Limb (tissue), 2 donors: ENCODE data around the gene EML2.

Experiments
- DNase-seq, 2 donors: peaks; one replicate each; pipeline ENCODE4 v3.0.0-alpha.2; 2016; ENCODE audit errors: extremely low spot score in 2 of 2

EML2 gene

DNA sequence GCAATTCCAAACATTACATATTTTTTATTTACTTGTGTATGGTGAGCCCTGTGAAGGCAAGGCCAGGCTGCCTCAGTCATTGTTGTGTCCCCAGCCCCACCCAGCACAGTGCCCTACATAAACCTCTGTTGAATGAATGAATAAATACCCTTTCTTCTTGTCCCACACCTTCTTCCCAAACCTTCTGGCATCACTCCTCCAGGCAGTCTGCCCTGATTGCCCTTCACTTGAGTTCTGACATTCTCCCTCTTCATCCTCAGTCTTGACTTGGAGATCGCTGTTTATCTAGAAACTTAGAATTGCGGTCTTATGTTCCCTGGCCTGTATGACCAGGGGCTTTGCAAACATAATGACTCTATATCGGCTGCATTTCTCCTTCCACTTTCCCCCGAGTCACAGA is 49.4 kb downstream of the EML2 start:
- no peak for DNase-seq

DNA sequence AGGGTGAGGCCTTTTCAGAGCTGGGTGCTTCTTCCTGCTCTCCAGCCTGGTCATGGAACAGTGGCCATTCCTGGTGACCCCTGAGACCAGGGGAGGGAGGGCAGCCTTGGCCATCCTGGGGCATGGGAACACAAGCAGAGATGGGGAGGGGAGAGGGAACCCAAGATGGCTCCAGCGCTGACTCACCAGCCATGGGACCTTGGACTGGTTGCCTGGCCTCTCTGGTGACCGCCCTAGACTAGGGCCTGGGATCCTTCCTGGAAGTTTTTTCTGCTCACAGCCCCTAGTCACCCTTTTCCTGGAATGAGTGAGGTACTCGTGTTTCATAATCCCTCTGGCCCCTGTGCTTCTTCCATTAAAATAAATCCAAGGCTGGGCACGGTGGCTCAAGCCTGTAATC is 51.3 kb downstream of the EML2 start:
- DNase-seq: no peak

DNA sequence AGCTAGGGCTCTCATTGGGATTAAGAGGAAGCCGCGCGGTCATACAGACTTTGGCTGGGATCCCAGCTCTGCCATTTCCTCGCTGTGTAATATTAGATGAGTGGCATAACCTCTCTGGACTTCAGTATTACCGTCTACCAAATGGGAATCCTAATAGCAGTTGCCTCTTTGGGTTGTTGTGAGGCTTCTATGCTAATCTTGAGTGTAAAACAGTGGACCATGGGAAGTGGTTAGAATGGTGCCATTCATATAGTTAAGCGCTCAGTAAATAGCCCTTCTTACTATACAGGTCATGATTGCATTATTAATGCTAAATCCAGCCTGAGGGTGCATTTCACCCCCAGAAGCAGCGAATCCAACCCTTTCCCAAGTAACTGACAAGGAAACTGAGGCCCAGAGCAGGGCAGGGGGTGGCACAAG is 54.0 kb downstream of the EML2 start:
- no peak for DNase-seq

DNA sequence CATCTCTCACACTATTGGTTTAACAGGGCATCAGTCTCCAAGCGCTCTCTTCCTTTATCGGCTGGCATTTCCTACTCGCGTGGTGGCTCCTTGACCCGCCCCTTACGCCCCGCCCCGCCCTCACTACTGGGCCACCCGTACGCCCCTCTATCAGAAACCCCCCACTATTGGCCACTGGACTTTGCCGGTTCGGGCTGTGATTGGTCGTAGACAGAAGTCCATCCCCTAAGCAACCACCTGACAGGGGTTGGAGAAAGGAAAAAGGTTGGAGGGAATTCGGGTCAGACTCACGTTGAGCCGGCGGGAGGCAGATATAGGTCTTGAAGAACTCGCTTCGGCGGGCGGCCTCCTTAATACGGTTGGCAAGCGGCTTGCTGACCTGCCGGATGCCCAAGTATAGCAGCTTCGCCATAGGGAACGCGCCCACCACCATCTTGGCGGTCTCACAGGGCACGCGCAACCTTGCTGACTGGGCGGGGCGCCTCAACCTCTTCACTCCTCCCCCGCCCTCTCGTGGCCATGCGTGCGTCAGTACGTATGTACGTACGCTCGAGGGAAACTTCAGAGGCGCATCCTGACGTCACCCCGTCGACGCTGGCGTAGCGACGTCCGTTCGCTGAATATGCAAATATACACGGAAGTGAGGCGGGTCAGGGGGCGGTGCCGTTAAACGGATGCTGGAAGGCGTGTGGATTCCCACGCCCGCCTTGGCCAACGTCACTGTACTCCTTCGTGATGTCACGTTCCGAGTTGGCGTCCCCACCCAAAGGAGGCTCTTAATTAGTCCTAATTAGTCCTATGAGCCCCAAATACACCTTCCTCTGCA is 54.7 kb downstream of the EML2 start, which contains the start of gene OPA3:
Gene OPA3 (minus strand): TSS at position 471 of the 826 bp plus-strand sequence. CDS start 38 bp downstream, at position 433.
- peak; percentile 99 to 100 for DNase-seq

DNA sequence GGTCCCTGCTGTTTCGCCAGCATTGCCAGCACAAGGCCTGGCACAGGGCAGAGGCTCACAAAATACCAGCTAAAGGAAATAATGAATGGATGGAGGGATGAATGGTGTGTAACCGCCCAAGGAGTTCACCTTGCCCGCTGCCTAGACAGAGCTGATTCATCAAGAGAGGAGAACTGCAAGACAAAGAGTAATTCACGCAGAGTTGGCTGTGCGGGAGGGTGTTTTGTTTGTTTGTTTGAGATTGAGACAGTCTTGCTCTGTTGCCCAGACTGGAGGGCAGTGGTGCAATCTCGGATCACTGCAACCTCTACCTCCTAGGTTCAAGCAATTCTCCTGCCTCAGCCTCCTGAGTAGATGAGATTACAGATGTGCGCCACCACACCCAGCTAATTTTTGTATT is 57.6 kb downstream of the EML2 start:
- no peak for DNase-seq

DNA sequence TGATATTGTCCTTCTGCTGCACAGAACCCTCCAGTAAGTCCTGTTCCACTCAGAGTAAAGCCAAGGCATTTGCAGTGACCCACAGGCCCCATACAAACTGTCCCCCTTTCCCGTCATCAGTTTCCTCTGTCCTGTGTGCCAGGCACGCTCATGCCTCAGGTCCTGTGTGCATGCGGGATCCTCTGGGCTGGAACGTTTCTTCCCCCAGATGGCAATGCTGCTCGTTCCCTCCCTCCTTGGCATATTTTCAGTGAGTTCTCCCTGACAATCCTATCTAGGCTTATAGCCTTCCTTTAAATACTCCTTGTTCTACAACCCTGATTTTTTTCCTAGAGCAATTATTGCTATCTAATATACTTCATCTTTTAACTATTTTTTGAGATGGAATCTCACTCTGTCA is 60.3 kb downstream of the EML2 start:
- DNase-seq: no peak

DNA sequence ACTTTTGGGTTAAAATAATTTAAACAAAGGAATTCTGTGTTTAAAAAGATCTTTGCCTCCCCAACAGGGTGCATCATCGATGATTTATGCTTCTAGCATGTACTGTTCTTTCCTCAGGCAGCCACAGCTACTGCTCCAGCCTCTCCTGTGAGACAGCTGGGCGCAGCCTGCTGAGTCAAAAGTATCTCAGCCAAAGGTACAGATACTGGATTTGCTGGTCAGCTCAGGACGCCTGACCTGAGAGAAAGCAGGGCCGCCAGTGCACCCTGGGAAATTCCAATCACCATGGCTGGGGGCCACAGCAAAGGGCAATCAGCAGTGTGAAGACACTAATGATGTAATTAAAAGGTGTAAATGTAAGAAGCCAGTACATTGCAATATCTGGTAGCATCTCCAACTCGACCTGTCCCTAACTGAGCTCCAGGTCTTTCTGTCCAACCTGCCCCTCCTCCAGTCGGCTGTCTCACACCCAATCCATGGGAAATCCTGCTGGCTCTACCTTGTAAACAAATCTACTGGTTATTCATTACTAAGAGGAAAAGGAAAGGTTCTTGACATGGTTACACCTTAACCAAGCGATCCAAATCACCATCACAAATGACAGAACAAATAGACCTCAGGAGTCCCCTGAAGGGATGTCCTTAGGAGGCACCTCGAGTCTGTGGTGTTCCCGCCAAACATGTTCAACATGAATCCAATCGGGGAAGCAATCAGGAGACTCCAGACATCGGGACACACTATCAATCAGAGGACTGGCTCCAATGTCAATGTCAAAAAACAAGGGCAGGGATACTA is 61.9 kb downstream of the EML2 start:
- DNase-seq: no peak

DNA sequence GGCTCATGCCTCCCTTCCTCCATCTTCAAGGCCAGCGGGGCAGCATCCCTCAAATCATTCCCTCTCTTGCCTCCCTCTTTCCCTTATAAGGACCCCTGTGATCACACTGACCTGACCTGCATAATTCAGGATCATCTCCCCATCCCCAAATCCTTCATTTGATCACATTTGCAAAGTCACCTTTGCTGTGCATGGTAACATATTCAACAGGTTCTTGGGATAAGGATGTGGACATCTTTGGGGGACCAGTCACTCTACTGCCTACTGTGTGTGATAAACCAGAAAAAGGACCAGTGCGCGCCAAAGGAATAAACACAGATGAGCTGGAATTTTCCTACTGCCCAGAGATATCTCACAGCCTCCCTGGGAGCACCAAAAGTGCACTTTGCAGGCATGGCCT is 62.5 kb downstream of the EML2 start:
- no peak for DNase-seq

DNA sequence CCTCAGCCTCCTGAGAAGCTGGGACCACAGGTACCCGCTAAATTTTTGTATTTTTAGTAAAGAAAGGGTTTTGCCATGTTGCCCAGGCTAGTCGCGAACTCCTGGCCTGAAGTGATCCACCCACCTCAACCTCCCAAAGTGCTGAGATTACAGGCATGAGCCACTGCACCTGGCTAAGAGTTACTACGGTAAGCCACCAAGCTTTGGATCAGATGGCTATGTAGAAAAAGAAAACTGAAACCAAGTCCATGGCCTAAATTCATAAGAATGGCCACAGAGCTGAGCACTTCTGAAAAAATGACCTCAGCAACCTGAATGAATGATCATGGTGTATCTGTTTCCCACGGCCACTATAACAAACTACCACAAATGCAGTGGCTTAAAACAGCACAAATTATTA is 64.0 kb downstream of the EML2 start:
- no peak for DNase-seq

DNA sequence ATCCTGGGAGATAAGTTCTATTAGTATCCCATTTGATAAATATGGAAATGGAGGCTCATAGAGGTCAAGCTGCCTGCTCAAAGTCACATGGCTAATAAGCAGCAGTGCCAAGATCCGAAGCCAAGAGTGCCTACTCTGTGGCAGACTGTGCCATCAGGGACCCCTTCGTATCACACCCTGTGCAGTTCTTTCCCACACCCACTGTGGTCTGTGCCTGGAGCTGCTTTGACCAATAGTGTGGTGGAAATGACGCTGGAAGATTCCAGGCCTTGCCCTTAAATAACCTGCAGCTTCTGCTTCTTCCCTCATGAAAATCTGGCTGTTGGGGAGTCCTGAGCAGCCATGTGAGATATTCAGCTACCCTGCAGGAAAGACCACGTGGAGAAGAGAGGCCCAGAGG is 64.7 kb downstream of the EML2 start:
- DNase-seq: no peak

DNA sequence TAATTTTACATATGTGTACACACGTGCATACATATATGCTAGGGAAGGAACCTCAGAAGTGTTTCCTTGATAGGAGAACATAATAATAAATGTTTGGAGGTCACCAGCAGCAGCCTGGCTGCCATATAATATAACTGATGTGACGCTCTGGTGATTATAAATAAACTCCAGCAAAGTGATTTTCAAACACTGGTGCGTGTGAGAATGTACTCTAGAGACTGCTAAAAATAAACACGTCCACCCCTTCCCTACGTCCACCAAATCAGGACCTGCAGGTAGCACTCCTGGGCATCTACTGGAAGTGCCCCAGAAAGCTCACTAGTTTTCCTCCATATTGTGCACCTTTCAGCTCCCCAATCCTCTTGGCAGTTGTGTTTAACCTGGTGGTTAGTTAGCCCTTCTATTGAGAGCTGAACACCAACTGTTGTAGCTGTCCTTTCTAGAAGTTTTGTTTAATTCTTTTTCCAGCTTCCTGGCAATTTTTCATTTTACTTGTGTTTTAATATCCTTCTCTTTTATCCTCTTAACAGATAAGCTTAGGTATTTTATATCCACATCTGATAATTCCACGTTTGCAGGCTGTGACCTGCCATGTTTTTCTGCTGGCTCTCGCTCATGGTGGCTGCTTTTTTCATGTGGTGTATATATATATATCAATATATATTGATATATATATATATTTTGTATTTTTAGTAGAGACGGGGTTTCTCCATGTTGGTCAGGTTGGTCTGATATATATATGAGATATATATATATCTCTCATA is 67.6 kb downstream of the EML2 start:
- no peak for DNase-seq

DNA sequence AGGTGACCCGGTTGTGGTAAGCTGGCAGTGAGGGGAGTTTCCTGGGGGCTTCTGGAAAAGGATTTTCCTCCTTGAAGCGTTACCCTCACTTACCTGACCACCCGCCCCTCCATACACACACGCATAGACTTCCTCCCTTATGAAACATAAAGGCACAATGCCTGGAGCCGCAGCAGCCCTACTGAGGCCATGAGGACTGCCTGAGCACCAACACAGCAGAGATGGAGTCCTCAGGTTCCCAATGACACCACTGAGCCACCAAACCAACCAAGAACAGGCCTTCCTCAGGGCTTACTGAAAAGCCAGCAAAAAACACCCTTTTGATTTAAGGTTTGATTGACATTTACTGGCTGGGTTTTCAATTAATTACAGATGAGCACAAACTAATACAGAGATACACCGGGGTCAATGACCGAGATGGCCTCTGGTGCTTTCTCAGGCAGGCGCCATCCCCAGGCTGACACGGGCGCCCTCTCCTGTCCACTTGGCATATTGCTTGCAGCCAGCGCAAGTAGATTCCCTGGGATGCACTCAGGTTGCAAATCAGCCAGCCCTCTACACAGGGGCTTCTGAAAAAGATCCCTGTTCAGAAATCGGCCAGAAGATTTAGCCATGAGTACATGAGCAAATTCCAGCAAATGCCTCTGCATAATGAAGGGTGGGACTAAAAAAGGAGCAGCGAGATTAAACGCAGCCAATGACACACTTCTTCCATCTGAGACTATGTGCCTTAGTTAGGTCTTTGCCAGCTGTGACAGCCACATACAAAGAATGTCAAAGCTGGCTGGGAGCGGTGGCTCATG is 69.4 kb downstream of the EML2 start:
- DNase-seq: no peak

DNA sequence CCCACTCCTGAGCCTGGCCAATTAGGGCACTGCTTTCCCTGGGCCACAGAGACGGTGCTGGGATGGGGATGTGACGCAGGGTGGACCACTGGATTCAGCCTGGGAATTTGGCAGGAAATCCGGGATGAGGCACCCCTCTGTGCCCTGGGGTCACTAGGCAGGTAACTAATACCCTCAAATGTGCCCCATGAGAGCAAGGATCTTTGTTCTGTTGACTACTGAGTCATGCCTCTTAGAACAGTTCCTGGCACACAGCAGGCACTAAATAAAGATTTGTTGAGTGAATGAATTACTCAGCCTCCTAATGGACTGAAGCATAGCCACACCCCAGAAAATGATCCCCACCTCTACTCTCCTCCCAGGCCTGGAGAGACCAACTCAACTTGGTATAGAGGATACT is 70.5 kb downstream of the EML2 start:
- no peak for DNase-seq

DNA sequence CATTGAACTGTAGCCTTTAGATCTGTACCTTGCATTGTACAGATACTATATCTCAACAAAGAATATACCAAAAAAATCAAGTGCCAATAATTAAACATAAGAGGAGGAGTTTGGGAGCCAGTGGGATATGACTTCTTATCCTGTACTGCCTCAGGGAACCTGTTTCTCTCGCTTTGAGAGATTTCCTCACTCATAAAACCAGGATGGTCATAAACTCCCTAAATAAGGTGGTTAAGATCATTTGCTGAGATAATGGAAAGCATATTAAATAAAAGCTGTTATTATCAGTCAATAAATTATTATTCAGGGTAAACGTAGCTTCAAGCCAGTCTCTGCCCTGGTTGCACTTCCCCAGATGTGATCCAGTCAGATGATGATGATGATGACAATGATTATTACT is 71.6 kb downstream of the EML2 start:
- no peak for DNase-seq

DNA sequence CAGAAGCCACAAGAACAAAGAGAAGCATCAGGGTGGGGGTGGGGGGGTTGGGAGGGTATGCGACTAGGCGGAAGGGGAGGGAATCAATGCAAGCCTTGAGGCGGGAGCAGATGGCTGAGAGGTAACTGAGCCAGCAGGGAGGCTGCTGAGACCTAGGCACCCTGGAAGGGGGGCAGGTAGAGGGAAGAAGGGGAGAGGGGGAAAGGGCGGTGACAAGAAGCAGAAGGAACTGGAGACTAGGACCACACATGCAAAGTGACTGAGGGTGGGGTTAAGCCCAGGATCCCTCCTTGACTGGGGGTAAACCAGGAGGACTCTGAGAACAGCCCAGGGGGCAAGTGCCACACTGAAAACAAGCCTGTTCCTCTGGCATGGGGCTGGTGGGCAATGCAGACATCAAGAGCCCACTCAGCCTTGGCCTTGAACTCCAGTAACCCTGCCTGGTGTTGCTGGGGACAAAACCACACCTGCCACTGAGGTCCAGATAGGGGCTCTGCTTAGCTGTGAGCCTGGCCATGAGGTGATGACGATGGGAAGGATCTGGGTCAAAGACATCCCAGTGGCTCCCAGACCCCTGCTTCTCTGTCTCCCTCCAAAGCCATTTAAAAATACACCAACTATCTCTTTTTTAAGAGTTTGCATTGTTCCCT is 74.9 kb downstream of the EML2 start:
- no peak for DNase-seq

DNA sequence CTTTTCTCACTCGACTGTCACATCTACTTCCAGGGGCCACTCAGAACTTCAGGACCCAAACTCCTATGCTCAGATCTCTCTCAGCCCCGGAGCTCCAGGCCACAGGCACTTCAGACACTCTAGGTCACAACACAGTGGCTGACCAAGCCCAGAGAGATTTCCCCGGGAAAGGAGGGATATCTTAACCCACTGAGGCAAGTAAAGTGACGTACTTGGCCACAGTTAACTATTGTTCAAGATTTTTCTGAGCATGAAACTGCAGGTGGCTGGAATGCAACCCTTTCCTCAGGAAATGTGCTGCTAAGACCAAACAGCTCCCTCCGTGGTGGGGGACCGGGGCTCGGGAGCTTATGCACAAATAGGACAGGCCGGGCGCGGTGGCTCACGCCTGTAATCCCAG is 78.5 kb downstream of the EML2 start:
- no peak for DNase-seq

DNA sequence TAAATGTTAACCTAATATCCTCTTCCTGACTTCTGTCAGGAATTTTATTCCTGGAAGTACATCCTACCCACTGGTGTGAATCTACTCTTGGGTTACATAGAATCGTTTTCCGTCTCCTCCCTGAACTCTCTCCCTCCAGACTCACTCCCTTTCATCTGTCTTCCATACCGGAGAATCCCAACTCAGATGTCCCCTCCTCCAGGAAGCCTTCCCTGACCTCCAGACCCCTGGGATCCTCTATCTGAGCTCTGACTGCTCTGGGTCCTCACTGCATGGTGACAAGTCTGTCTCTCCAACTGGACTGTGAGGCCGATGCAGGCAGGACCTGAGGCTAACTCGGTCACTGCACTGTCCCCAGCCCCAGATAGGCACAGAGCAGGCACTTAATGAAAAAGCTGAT is 79.2 kb downstream of the EML2 start:
- DNase-seq: no peak
